HG02678 (cell line): ENCODE results near the gene SDK2.

Experiments
- ATAC-seq: cut with Tn5 transposase; IDR thresholded peaks from one replicate; pipeline ENCODE4 v1.9.1; 2021; ENCODE audit warnings: mild to moderate bottlenecking, moderate library complexity; ENCODE audit not compliant: unreplicated experiment

The SDK2 gene

DNA sequence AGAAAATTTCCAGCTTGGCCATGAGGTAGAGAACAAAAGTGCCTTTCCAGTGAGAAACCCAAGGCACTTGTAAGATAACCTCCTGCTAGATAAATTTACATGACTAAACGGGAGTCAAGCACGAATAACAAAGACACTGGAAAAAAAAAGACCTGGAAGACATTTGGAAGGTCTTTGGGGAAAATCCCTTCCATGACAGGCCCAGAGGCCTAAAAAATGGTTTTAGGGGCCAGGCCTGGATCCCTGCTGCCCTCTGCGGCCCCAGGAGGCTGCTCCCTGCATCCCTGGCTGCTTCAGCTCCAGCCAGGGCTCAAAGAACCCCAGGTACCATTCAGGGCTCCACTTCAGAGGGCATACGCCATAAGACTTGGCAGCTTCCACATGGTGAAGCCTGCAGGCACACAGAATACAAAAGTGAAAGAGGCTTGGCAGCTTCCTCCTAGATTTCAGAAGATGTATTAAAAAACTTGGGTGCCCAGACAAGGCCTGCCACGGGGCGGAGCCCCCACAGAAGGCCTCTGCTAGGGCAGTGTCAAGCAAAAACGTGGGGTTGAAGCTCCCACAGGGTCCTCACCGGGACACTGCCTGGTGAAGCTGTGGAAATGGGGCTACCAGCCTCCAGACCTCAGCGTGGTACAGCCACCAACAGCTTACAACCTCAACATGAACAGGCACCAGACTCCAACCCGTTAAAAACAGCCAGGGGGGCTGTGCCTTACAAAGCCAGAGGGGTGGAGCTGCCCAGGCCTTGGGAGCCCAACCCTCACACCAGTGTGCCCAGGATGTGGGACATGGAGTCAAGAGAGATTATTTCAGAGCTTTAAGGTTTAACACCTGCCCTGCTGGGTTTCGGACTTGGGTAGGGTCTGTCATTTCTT is 77.1 kb downstream of the SDK2 start:
- ATAC-seq = no peak

DNA sequence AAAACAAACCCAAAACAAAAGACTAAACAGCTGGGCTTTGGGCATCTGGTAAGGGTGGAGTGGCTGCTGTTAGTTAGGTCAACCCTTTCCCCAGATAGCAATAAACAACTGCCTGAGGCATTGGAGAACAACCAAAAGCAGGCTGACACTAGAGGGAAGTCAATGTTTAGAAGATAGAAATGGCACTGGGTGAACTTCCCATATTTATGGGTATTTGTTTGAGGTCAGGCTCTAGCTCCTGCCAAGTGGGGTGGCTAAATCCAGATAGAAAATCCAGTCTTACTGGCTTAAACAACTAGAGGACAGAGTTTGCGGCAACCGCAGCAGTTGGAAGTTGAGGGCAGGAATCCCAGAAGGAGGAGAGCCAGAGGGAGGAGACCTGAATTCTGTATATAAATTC is 79.4 kb downstream of the SDK2 start:
- ATAC-seq = no peak

DNA sequence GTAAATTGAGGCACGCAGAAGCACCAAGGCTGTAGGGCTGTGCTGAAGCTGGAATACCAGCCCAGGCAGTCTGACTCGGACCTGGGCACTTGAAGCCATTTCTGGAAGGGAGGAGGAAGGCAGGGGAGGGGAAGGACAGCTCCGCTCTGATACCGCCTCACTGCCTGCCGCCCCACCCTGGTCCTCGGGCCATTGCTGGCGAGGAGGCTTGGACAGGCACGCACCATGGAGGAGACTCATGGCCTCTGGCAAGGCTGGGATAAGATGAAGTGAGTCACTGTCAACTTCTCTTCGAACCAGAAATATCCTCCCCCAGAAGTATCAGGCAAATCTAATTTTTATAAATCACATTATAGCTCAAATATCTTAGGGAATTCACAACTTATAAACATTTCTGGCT is 81.3 kb downstream of the SDK2 start:
- ATAC-seq = no peak

DNA sequence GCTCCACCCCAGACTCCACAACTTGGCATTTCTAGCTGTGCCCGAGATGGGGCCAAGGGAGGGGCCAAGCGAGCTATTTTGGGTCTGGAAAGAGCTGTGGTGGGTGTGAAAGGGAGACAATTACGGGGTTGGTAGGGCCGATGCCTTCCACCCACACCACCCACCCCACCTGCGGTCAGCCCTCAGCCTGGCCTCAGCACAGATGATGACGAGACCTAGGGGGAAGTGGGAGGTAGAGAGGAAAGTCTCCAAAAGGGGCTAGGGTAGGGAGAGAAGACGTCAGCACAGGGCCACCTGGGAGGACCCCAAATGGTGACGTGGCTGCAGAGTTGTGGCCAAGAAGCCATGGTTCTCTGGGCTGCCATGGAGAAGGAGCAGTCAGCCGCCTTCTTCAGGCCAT is 83.1 kb downstream of the SDK2 start:
- no peak for ATAC-seq

DNA sequence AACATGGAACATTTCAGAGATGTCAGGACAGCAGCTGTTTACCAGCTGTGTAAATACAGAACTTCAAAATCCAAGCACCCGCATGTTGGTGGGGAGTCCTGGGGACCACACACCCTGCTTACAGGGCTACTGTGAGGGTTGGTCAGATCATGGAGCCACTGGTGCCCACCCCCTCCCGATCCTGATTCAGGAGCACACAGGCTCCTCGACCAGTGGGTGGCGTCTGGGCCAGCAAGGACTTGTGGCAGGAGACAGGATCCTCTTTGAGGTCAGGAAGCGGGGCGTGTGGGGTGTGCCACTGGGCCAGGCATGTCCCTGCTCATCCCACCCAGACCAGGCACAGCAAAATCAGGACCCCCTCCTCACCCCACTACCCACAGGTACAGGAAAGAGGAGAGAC is 83.6 kb downstream of the SDK2 start:
- no peak for ATAC-seq

DNA sequence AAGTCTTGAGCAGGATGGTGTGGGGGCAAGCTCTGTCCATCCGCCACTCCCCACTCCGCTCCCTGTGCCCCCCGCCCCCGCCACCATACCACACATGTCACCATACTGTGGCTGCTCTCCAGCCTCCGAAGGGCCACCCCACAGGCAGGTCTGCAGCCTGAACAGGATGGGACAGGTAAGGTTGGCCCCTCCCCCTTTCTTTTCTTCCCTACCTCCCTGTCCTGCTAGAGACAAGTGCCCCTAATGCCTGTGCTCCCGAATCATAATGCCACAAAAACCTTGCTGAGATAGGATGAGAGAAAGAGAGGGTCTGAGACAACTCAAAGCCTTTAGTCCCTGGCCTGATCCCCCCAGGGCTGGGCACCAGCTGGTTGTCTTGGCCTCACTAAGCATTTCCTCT is 84.7 kb downstream of the SDK2 start:
- ATAC-seq = no peak

DNA sequence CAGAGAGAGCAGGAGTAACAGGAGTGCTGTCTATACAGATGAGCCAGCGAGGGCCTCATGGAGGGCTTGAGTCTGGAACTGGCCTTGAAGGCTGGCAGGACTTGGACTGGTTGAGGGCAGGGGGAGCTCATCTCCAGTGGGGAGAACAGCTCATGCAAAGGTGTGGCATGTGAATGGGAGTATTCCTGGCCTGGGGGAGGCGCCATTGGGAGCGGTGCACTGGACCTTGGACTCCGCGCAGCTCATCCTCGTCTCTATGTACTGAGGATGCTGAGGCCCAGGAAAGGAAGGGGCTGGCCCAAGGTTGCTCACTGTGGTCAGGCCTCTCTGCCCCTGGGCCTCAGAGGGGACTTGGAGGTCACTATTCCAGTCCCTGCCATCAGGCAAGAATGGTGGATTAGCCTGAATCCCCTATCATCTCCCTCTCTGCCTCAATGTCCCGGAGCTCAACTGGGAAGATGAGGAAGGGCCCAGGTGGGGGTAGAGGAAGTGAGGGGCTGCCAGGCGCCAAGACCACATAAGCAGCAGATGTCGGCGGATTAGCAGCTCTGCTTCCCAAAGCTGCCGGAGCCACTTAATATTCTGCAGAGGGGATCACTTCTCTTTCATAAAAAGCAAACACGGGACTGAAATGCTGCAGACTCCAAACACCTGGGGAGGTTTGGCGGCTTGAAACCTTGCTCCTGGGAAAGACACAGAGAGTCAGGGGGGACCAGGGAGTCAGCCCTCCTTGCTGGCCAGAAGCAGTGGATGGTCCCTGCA is 88.9 kb downstream of the SDK2 start:
- no peak for ATAC-seq

DNA sequence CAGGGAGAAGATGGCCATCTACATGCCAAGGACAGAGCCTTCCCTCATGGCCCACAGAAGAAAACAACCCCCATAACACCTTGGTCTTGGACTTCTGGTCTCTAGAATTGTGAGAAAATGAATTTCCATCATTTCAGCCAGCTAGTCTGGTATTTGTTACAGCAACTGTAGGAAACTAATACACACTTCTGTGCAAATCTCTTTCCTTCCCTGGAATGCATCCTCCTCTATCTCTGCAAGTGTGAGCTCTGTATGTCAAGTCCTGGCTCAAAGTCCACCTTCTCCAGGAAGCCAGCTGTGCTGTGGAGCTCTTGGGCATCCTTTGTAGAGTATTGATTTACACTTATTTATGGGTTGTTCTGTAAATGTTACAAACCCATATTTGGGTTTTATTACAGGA is 89.7 kb downstream of the SDK2 start:
- no peak for ATAC-seq

DNA sequence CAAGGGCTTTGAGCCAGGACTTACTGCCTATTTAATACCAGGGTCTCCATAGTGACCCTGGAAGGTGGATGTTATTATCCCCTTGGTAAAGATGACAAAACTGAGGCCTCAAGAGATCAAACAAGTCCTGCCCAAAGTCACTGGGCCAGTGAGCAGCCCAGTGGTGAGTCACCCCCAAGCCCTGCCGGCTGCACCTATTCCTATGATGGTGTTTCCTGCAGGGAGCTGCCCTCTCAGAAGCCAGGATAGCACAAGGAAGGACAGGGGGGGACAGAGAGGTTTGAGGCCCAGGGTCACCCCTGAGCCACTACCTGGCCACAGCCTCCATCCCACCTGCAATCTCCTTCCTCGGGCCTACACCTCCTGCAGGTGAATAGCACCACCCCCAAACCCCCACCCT is 90.9 kb downstream of the SDK2 start:
- no peak for ATAC-seq

DNA sequence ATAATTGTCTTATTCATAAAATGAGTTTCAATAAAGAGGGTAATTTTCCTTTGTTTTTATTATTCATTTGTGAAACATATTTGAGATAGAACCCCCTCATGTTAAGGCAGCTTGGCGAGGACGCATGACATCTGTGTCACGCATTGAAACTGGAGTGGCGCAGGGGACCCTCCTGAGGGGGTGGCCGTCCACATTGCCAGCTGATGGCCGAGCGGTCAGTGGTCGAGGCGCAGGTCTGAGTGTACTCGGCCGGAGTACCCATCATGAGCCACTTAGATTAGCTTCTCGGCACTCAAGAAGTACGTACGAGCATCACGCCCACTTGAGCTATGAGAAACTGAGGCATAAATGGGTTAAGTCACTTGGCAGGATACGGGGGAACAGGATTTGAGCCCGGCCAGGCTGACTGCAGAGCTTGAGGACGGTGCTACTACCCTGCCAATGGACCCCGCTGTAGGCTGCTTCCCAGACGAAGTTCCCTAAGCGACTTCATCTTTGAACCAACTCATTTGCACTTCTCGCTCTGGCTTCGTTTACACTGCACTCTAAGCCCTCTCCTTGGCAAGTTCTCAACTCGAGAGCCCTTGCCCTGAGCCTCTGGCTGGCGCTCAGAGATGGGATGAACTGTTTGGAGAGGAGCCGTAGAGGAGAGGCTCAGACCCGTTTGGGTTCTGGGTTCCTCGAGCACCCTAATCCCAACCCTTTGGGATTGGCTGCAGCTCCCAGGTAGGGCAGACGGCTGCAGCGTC is 91.8 kb downstream of the SDK2 start:
- no peak for ATAC-seq

DNA sequence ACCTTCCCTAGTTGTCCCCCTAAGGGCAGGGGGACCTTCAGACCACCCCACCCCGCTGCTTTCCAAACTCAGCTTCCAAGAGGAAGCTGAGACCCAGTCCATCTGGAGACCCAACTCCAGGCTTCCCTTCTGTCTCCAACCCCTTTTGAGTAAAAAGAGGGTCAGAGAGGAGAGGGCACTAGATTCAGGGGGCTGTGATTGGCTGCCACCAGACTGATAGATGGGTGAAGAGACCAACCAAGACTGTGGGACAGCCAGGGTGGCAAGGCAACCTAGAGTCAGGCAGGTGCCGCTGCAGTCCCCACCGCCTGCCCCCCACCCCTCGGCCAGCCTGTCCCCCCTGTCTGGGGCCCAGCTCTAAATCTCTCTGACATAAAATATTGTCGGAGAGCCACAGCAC is 92.5 kb downstream of the SDK2 start:
- no peak for ATAC-seq

DNA sequence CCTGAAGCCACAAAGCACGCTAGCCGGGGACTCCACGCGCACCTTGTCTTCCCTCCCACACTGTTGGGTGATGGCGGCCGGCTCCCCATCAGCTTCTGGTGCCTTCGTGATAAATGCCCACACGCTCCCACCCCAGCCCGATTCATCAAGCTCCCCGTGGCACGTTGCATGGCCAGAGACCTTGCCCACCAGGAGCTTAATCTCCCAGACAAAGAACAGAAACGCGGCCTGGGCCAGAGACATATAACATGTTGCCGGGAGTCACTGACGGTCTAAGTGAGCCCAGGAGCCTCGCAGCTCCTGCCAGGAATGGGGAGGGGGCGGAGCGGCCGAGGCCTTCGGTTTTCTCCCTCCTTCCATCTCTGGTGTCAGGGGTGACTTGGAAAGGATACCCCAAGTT is 93.1 kb downstream of the SDK2 start:
- ATAC-seq = no peak

DNA sequence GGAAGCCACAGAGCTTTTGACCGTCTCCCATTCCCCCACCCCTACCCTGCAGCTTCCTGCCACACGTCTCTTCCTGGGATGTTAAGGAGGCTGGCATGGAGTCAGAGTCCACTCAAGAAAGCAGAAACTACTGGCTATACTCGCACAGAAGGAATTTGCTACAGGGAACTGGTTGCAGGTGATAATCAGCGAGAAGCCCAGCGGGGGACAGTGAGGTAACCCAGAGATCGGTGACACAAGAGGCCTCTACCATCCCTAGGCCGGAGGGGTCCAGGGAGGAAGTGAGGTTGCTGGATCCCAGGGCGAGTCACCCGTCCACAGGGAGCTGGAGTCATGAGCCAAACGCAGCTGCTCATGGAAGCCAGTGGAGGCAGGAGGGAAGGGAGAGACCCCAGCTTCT is 93.7 kb downstream of the SDK2 start:
- no peak for ATAC-seq

DNA sequence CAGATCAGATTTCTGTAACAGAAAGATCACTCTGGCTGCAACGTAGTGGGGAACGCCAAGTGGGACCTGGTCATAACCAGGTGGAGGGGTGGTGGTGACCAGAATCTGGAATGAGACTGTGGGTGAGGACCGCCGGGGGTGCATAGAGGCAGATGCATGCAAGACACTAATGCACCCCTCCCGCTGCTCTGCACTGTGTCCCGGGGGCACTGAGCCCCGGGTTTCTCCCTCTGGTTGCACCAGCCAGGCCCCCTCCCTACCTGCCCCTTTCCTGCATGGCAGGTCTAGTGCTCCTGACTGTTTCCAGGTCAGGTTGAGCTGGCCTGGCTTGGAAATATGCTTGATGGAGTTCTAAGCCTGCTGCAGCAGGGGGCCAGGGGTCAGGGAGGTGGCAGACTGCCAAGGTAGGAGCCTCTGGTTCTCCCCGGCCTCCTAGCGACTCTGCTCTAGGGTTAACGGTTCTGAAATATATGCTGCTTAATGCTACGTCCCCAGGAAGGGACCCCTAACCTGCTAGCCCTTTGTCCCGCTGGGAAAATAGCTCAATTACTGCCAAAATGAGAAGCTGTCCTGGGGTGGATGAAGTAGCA is 94.3 kb downstream of the SDK2 start:
- no peak for ATAC-seq

DNA sequence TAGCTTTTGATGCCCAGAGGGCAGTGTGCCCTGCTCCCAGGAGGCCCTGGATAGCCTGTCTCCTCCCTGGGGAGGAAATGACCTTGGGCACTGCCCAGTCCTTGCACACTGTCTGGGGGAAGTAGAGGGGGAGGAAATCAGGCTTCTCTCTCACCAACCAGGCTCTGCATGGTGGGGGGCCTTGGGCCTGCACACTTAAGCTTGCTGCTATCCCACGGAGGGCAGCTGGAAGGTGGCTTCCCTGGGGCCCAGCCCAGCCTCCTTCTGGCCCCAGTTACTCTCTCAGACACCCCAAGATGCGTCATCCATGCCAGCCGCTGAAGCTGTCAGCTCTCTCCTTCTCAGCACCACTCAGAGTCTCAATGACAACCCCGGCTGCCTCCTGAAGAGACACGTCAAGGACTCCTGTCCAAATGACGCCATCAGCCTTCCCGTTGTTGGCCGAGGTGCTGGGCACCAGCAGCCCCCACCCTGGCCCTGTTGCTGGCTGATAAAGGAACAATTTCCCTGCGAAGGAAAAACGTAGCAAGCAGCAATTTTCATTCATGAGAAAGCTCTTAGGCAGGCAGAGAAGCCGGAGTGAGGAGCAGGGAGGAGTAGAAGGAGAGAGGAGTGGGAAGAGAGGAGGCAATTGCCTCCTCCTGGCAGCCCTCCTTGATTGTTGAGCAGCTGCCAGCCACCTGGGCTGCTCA is 95.5 kb downstream of the SDK2 start:
- no peak for ATAC-seq

DNA sequence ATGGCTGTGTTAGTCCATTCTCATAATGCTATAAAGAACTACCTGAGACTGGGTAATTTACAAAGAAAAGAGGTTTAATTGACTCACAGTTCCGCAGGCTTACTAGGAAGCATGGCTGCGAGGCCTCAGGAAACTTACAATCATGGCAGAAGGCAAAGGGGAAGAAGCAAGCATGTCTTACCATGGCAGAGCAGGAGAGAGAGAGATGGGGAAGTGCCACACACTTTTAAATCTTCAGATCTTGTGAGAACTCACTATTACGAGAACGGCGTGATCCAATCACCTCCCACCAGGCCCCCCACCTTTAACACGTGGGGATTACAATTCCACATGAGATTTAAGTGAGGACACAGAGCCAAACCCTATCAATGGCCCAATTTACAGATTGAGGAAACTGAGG is 96.5 kb downstream of the SDK2 start:
- ATAC-seq = no peak

DNA sequence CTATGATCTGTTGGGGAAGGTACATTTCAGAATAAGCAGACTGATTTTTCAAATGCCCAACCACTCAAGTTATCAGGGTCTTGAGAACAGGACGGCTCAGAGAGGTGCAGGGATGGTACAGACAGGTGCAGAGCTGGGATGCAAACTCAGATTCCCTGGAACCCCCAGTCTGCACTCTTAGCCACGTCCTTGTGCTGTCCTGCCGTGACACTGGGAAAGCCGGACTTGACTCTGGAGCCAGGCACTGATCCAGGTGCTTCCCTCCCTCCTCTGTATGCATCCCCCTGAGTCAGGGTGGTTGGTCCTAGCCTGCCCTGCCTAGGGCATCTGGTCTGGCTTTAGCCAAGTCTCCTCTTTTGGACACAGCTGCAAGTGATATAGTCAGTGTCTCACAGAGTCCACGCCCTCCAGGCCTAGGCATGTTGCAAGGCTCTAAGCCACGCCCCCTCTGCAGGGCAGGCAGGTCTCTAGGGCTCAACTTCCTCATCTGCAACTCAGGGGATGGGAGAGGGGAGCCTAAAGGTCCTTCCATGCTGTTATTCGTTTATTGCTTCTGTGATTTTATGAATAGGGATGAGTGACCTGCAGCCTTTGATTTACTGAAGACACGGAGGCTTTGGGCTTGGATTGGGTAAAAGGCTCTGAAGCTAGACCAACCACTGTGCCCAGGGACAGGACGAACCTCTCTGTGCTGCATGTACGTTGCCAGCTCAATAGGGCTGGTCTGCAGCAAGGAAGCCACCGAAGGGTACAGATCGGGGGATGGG is 97.3 kb downstream of the SDK2 start:
- no peak for ATAC-seq

DNA sequence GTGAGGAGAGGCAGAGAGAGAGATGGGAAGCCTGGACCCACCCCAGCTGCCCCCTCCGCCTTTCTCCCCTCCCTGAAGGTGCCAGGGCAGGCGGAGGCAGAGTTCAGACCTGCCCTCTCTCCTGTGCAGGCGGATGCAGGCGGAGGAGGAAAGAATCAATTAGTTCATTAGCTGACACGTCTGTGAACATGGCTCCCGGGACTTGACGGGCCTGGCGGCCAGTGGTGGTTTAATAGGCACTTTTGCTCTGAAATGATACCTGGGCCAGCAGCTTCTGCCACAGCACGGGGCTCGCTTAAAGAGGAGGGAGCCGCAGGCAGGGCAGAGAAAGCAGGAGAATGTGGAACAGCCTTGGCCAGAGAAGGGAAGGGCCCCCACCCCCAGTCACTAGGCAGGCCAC is 98.1 kb downstream of the SDK2 start:
- ATAC-seq = no peak

DNA sequence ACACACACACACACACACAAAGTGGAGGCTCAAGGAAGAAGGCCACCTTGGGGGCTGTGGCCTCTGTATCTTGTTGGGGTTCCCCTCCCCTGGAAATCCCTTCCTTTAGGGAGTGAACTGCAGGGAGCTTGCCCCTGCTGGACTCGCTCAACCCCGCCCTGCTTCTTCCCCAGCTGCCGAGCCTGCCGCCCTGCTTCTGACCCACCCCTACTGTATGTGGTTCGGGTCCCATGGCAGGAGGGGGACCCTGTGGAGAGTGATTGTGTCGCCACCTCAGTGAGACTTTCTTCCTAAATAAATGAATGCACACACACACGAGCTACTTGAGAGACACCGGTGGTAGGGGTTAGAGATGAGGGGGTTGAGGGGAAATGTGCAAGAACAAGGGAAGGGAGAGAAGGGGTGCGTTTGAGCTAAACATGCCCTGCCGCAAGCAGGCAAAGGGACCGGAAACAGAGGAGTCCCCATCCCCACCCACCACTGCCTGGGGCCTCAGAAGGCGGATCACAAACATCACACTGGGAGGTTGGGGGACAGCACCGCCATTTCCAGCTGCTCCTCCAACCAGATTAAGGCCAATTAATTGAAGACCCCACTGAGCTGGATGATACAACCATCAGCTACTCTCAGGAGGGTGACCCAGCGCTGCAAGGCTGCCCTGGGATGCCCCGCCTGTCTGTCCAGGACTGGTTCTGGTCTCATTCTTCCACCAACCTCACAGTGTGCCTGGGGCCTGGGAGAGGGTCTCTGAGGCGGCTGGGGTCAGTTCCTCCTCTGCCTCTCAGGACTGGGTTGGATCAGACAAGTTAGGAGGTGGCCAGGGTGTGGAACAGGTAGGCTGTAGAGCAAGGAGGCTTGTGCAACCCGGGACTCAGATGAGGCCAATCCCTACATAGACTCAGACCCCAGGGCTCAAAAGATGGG is 98.9 kb downstream of the SDK2 start:
- no peak for ATAC-seq
